ENCODE data around the gene MAML2. TPM values are rescaled to one million over a fixed set of nuclear protein-coding genes. Genes with fewer than 3 reads are reported as not detected.

Gene MAML2
- total RNA-seq, 1 experiment from 2014 or later: 2.7 TPM

DNA sequence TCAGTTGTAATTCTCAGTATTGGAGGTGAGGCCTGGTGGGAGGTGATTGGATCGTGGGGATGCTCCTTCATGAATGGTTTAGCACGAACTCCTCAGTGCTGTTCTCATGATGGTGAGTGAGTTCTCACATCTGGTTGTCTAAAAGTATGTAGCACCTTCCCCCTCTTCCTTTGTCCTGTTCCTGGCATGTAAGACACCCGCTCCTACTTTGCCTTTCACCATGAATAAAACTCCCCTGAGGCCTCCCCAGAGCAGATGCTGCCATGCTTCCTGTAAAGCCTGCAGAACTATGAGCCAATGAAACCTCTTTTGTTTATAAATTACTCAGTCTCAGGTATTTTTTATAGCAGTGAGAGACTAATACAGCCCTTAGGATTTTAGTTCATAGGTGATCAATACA lies 191.5 kb downstream of the MAML2 start:
- Histone ChIP-seq H3T11ph (ENCODE audit: low read length) (no peak overlapping the region), H2BK5ac (ENCODE audit: insufficient read length, low read length) (no peak overlapping the region), H3K14ac (ENCODE audit: insufficient read depth, low read length) (no peak overlapping the region), H3K79me2 (ENCODE audit: insufficient read depth, low read length) (no peaks in the 10 kb centered on the region), H2BK15ac (ENCODE audit: low read depth, low read length) (no peak overlapping the region), H2BK20ac (ENCODE audit: low read depth, low read length, poor library complexity, severe bottlenecking) (no peak overlapping the region), H2BK12ac (ENCODE audit: insufficient read length, low read depth, low read length) (no peak overlapping the region), H4K5ac (ENCODE audit: insufficient read length, low read depth, low read length) (no peak overlapping the region), H3K27ac (ENCODE audit: insufficient read length, low read depth, low read length) (no peak overlapping the region), H3K18ac (ENCODE audit: insufficient read length, low read depth, low read length) (no peak overlapping the region), H3K56ac (ENCODE audit: insufficient read length, low read depth, low read length) (no peak overlapping the region), H3K4me2 (ENCODE audit: insufficient read depth, insufficient read length, low read length) (no peak overlapping the region), H2AK5ac (ENCODE audit: insufficient read length, low read length) (no peak overlapping the region), H4K91ac (ENCODE audit: insufficient read length, low read depth, low read length) (no peak overlapping the region), H3K4ac (ENCODE audit: low read depth, low read length) (no peak overlapping the region), H3K9me3 (ENCODE audit: control insufficient read depth, low read depth, low read length) (no peaks in the 10 kb centered on the region), H3K79me1 (ENCODE audit: insufficient read depth, low read depth, low read length, poor library complexity, severe bottlenecking) (no peaks in the 10 kb centered on the region), H2BK120ac (ENCODE audit: low read depth, low read length, poor library complexity, severe bottlenecking) (no peak overlapping the region), H2AFZ (ENCODE audit: low read length) (no peak overlapping the region), H3K23ac (ENCODE audit: insufficient read length, low read depth, low read length) (no peak overlapping the region), H3K4me1 (ENCODE audit: insufficient read depth, low read length) (peaks cover 10% of the 10 kb centered on the region; the same call in 1 of the 2 replicates), H4K8ac (replicated peaks; ENCODE audit: insufficient read length, low read depth, low read length) (no peak overlapping the region), H4K20me1 (ENCODE audit: control insufficient read depth, insufficient read depth, insufficient read length) (no peaks in the 10 kb centered on the region), H3K23me2 (ENCODE audit: insufficient read length, low read depth, low read length, poor library complexity, severe bottlenecking) (no peaks in the 10 kb centered on the region), H3K27me3 (ENCODE audit: insufficient read depth, low read length) (no peaks in the 10 kb centered on the region), H3K9ac (ENCODE audit: extremely low read depth, insufficient read length, low read length) (no peak overlapping the region)
- Mint-ChIP-seq H3K4me1 (peaks cover 19 to 38% of the 10 kb centered on the region in 2 experiments), H3K27me3 (ENCODE audit: low read depth) (no peaks in the 10 kb centered on the region), H3K36me3 (ENCODE audit: insufficient read depth in 1 of 3, low read depth in 3 of 3) (no peaks in the 10 kb centered on the region), H3K9me3 (no peaks in the 10 kb centered on the region), H3K27ac (no peak overlapping the region), H3K4me3 (no peak overlapping the region)
- no peak for DNase-seq
- TF ChIP-seq, protein P1, sequence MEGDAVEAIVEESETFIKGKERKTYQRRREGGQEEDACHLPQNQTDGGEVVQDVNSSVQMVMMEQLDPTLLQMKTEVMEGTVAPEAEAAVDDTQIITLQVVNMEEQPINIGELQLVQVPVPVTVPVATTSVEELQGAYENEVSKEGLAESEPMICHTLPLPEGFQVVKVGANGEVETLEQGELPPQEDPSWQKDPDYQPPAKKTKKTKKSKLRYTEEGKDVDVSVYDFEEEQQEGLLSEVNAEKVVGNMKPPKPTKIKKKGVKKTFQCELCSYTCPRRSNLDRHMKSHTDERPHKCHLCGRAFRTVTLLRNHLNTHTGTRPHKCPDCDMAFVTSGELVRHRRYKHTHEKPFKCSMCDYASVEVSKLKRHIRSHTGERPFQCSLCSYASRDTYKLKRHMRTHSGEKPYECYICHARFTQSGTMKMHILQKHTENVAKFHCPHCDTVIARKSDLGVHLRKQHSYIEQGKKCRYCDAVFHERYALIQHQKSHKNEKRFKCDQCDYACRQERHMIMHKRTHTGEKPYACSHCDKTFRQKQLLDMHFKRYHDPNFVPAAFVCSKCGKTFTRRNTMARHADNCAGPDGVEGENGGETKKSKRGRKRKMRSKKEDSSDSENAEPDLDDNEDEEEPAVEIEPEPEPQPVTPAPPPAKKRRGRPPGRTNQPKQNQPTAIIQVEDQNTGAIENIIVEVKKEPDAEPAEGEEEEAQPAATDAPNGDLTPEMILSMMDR (conservative IDR thresholded peaks at IDR 0.05): no peak
- no CpG with 5 or more reads among the region's 3 CpGs for WGBS (ENCODE audit: extremely low coverage, insufficient read length, low lambda C conversion rate)
